Mammary epithelial cell (primary cell): ENCODE data around the gene TLCD5.

Source experiments
- EZH2 ChIP-seq: IDR thresholded peaks from 2 replicates; pipeline ENCODE4 v1.6.1; 2012; ENCODE audit warnings: low read length, inconsistent platforms, borderline replicate concordance
- TF ChIP-seq, protein P1 (sequence below), 2 donors: IDR thresholded peaks in 1 of 2; conservative IDR thresholded peaks in 1 of 2; 2 replicates each; pipeline ENCODE4 v1.5.1; 2011 to 2012; ENCODE audit warnings: inconsistent platforms in 2 of 2, low read length in 2 of 2, mild to moderate bottlenecking in 2 of 2, control low read depth in 1 of 2, low read depth in 1 of 2; ENCODE audit not compliant: insufficient read depth in 1 of 2; ENCODE audit errors: extremely low read depth in 1 of 2

DNA sequence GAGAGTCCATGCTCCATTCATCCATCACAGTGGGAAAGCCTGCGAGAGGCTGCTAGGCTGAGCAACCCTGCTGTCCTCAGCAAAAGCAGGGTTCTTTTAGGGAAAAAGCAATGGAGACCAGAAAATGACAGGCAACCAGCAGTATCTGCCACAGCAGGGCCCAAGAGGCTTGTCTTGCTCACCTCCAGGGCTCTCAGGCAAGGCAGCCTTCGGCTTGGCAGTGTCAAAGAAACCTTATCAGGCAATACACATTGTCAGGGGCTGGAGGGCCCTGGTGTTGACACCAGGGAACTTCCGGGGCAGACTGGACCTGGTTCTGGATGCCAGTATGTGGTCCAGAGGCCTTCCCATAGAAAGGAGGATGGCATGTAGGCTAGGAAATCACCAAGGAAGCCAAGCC lies 10.2 kb upstream of the TLCD5 start:
- TF ChIP-seq, protein P1, sequence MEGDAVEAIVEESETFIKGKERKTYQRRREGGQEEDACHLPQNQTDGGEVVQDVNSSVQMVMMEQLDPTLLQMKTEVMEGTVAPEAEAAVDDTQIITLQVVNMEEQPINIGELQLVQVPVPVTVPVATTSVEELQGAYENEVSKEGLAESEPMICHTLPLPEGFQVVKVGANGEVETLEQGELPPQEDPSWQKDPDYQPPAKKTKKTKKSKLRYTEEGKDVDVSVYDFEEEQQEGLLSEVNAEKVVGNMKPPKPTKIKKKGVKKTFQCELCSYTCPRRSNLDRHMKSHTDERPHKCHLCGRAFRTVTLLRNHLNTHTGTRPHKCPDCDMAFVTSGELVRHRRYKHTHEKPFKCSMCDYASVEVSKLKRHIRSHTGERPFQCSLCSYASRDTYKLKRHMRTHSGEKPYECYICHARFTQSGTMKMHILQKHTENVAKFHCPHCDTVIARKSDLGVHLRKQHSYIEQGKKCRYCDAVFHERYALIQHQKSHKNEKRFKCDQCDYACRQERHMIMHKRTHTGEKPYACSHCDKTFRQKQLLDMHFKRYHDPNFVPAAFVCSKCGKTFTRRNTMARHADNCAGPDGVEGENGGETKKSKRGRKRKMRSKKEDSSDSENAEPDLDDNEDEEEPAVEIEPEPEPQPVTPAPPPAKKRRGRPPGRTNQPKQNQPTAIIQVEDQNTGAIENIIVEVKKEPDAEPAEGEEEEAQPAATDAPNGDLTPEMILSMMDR (conservative IDR thresholded peaks at IDR 0.05 in 1 of 2, IDR thresholded peaks at IDR 0.05 in 1 of 2; ENCODE audit: extremely low read depth in 1 of 2, insufficient read depth in 1 of 2, low read depth in 1 of 2, low read length in 2 of 2): no peak
- no peak for TF ChIP-seq EZH2
